ENCODE data around the gene FANCM. TPM values are rescaled to one million over a fixed set of nuclear protein-coding genes. Genes with fewer than 3 reads are reported as not detected.

The FANCM gene
- total and polyA plus RNA-seq, 2 experiments from 2014 or later, result 19.6 to 21.1 TPM

DNA sequence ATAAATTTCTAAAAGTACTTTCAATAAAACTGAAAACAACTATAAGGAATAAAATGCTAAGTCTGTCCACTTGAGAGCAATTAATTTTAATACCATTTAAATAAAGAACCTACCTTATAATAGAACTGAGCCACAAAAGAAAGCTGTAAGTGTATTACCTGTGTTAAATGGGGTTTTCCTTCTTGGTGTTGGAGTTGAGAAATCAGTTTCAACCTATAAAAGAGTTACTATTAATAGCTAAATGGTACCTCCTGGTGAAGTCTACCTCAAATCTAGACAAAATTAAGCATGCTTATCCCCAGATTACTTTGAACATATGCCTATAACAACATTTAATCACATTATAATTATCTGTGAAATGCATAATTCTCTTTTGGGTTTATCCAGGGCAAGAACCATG lies 68.5 kb downstream of the FANCM start (continued):
- TF ChIP-seq, protein P1, sequence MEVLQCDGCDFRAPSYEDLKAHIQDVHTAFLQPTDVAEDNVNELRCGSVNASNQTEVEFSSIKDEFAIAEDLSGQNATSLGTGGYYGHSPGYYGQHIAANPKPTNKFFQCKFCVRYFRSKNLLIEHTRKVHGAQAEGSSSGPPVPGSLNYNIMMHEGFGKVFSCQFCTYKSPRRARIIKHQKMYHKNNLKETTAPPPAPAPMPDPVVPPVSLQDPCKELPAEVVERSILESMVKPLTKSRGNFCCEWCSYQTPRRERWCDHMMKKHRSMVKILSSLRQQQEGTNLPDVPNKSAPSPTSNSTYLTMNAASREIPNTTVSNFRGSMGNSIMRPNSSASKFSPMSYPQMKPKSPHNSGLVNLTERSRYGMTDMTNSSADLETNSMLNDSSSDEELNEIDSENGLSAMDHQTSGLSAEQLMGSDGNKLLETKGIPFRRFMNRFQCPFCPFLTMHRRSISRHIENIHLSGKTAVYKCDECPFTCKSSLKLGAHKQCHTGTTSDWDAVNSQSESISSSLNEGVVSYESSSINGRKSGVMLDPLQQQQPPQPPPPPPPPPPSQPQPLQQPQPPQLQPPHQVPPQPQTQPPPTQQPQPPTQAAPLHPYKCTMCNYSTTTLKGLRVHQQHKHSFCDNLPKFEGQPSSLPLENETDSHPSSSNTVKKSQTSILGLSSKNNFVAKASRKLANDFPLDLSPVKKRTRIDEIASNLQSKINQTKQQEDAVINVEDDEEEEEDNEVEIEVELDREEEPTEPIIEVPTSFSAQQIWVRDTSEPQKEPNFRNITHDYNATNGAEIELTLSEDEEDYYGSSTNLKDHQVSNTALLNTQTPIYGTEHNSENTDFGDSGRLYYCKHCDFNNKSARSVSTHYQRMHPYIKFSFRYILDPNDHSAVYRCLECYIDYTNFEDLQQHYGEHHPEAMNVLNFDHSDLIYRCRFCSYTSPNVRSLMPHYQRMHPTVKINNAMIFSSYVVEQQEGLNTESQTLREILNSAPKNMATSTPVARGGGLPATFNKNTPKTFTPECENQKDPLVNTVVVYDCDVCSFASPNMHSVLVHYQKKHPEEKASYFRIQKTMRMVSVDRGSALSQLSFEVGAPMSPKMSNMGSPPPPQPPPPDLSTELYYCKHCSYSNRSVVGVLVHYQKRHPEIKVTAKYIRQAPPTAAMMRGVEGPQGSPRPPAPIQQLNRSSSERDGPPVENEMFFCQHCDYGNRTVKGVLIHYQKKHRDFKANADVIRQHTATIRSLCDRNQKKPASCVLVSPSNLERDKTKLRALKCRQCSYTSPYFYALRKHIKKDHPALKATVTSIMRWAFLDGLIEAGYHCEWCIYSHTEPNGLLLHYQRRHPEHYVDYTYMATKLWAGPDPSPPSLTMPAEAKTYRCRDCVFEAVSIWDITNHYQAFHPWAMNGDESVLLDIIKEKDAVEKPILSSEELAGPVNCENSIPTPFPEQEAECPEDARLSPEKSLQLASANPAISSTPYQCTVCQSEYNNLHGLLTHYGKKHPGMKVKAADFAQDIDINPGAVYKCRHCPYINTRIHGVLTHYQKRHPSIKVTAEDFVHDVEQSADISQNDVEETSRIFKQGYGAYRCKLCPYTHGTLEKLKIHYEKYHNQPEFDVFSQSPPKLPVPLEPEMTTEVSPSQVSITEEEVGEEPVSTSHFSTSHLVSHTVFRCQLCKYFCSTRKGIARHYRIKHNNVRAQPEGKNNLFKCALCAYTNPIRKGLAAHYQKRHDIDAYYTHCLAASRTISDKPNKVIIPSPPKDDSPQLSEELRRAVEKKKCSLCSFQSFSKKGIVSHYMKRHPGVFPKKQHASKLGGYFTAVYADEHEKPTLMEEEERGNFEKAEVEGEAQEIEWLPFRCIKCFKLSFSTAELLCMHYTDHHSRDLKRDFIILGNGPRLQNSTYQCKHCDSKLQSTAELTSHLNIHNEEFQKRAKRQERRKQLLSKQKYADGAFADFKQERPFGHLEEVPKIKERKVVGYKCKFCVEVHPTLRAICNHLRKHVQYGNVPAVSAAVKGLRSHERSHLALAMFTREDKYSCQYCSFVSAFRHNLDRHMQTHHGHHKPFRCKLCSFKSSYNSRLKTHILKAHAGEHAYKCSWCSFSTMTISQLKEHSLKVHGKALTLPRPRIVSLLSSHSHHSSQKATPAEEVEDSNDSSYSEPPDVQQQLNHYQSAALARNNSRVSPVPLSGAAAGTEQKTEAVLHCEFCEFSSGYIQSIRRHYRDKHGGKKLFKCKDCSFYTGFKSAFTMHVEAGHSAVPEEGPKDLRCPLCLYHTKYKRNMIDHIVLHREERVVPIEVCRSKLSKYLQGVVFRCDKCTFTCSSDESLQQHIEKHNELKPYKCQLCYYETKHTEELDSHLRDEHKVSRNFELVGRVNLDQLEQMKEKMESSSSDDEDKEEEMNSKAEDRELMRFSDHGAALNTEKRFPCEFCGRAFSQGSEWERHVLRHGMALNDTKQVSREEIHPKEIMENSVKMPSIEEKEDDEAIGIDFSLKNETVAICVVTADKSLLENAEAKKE (CRISPR knock-in tag; IDR thresholded peaks at IDR 0.05), result no peak
- TF ChIP-seq, protein P2, sequence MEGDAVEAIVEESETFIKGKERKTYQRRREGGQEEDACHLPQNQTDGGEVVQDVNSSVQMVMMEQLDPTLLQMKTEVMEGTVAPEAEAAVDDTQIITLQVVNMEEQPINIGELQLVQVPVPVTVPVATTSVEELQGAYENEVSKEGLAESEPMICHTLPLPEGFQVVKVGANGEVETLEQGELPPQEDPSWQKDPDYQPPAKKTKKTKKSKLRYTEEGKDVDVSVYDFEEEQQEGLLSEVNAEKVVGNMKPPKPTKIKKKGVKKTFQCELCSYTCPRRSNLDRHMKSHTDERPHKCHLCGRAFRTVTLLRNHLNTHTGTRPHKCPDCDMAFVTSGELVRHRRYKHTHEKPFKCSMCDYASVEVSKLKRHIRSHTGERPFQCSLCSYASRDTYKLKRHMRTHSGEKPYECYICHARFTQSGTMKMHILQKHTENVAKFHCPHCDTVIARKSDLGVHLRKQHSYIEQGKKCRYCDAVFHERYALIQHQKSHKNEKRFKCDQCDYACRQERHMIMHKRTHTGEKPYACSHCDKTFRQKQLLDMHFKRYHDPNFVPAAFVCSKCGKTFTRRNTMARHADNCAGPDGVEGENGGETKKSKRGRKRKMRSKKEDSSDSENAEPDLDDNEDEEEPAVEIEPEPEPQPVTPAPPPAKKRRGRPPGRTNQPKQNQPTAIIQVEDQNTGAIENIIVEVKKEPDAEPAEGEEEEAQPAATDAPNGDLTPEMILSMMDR (conservative IDR thresholded peaks at IDR 0.05; ENCODE audit: low read depth in 2 of 2), result no peak
- TF ChIP-seq EZH2phosphoT487 (IDR thresholded peaks at IDR 0.05; ENCODE audit: unreplicated experiment) (no peak), ZNF331 (CRISPR knock-in tag; IDR thresholded peaks at IDR 0.05; ENCODE audit: low read depth) (no peak), JUNB (IDR thresholded peaks at IDR 0.05; ENCODE audit: unreplicated experiment) (no peak)

DNA sequence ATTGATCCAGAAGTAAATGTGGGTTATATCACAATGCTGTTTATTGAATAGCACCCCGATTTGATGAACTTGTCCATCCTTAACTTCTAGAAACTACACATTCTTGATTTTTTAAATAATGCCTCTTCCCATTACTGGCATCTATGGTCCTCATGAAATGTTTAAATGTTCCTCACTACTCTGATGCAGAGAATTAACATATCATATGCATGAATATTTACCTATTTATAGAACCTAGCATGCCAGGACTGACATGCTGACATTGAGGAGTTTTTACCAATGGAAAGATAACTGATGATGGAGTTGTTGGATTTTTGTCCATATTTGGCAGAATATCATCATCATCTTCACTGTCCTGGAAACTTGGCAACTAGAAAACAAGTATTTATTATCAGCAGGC lies 74.4 kb downstream of the FANCM start:
- Histone ChIP-seq H3K4me2 (no peak overlapping the region), H3K27me3 (ENCODE audit: insufficient read depth) (no peaks in the 10 kb centered on the region), H2AFZ (no peak overlapping the region), H3F3A (replicated peaks; ENCODE audit: low read depth) (no peaks in the 10 kb centered on the region), H3K4me3 (no peak overlapping the region), H3K79me2 (replicated peaks; ENCODE audit: insufficient read depth) (no peaks in the 10 kb centered on the region), H4K20me1 (replicated peaks; ENCODE audit: insufficient read depth) (no peaks in the 10 kb centered on the region; the same call in none of the 2 replicates), H3K4me1 (ENCODE audit: insufficient read depth) (peaks cover 13% of the 10 kb centered on the region; the same call in 1 of the 2 replicates), H3K27ac (ENCODE audit: low read depth) (no peak overlapping the region), H3K36me3 (ENCODE audit: insufficient read depth) (peaks cover 27% of the 10 kb centered on the region), H3K9me2 (ENCODE audit: insufficient read depth) (no peaks in the 10 kb centered on the region)
- no peak for ATAC-seq
- H3K4me3 Mint-ChIP-seq, result no peak overlapping the region
- no peak for DNase-seq (ENCODE audit: low spot score)
- no peak overlapping the region for H3K27ac Mint-ChIP-seq
- peaks cover 64% of the 10 kb centered on the region for H3K36me3 Mint-ChIP-seq (ENCODE audit: low read depth)
- H3K4me1 Mint-ChIP-seq, result peaks cover 20% of the 10 kb centered on the region
- no peaks in the 10 kb centered on the region for H3K9me3 Mint-ChIP-seq
- H3K27me3 Mint-ChIP-seq (ENCODE audit: insufficient read depth, low read depth, poor library complexity), result peaks cover 3% of the 10 kb centered on the region
- TF ChIP-seq STAT1 (IDR thresholded peaks at IDR 0.05; ENCODE audit: unreplicated experiment), result no peak
- TF ChIP-seq, protein P1 (CRISPR knock-in tag; IDR thresholded peaks at IDR 0.05), result no peak

Measured in GM23338 (cell line).